GM20431 (cell line): ENCODE measurements around the gene RAC3.
"Not testable (repeated sequence)": the region's sequence is repeated elsewhere in the genome, so short reads cannot be mapped to it uniquely, and the experiment has no call there.

Experiments used
- in situ Hi-C: fragments of 300-500 bp; cut with MseI, MboI; formaldehyde crosslinking; loops from one replicate; pipeline ENCODE4 v1.15.0; 2020; ENCODE audit warnings: low sequenced_read_pairs; ENCODE audit not compliant: unreplicated experiment

The RAC3 gene

DNA sequence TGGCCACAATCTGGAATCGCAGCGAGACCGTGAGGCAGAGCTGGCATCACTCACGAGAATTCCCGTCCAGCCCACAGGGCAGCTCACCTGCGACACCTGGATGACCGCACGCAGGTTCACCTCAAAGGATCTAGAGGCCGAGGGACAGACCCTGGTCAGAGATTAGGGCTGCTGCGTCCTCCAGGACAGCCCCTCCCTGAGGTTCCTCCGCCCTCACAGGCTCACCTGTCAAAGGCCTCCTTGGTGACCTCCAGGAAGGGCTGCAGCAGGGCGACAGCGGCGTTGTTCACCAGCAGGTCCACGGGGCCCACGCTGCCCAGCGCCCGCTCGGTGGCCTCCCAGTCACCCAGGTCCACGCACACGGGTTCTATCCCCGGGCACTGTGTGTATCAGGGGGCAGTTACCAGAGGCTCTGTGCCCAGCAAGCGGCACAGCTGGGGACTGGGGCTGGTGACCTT lies 5.2 kb downstream of the RAC3 start:
- in situ Hi-C loops = no loop called here

DNA sequence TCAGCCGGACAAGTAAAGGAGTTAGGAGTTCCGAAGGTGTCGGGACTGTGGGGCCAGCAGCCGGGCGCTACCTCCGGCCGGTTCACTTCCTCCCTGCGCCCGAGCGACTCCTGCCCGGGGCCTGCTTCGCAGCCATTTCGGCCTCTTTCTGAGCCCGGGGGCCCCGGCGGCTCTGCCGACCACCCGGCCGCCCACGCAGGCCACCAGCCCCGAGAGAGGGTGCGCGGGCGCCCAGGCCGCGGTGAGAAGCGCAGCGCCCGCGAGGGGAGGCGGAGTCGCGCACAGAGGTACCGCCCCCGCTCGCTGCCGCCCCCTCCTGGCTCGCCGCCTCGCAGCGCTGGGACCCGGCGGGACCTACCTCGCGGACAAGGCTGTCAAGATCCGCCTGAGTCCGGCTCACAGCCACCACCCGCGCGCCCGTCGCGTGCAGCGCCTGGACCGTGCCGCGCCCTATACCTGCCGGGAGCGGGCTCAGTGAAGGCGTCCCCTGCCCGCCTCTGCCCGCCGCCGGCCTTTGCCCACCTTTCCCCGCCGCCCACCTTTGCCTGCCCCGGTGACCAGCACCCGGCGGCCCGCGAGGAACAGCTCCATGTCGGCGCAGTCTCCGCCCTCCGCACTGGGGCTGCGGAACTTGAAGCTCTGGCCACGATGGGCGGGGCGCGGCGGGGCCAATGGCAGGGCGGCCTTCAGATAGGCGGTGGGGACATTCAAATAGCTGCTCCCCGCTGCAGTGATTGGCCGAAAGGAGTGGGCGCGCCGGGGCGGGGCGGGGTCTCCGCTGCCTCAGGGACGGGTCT lies 5.8 kb downstream of the RAC3 start, which contains the start of gene DCXR:
TSS of gene DCXR (minus strand) at position 606 of the 797 bp plus-strand sequence. CDS start at position 591, 15 bp downstream.
- in situ Hi-C loops = no loop called here

DNA sequence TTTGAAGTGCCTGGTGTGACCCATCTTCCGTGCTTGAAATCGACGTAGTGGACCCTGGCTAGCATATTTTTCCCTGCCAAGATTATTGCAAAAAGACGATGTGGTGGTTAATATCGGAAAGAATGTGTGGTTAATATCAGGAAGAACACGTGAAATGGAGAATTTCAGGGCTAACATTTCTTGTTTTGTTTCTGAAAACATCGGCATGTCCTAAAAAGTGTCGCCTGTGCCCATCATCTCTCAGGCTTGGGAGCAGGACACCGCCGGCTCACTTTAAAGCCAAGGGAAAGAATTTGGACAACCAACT lies 6.4 kb downstream of the RAC3 start:
- in situ Hi-C loops = no loop called here

DNA sequence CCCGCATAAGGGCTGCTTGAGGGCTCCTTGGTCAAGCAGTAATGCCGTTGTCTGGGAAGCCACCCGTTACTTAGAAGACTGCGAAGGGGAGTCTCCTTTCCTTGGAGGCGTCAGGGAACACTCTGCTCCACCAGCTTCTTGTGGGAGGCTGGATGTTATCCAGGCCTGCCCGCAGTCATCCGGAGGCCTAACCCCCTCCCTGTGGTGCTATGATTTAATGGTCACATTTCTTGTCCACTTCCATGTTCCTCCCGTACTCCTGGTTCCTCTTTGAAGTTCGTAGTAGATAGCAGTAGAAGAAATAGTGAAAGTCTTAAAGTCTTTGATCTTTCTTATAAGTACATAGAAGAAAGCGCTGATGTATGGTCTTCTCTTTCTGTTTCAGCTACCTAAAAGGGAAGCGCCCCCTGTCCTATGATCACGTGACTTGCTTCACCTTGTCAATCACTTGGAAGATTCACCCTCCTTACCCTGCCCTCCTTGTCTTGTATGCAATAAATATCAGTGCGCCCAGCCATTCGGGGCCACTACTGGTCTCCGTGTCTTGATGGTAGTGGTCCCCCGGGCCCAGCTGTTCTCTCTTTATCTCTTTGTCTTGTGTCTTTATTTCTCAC lies 7.4 kb downstream of the RAC3 start:
- in situ Hi-C loops = not testable (repeated sequence)

DNA sequence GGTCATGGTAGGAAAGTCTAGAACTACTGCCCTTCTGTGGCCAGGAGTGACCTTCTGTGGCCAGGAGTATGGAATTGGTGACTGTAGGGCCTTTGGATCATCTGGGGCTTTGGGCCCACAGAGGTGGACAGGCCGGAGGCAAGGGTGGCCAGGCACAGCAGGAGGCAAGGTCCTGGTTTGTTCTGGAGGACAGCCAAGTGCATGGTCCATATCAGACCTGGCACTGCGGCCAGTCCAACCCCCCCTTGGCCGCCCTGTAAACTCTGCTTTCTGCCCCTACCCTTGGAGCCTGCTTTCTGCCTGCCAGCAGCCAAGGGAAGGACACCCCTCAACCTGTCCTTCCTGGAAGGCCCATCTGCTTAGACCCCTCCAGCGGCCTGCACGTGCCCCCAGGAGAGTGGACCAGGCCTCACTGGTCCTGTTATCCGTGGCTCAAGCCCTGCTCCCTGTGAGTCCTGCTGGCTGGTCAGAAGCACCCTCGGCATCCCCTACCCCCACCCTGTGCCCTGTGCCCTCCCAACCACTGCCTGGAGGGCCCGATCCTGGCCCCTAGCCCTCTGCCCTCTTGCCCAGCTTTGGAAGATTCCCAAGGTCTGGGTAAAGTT lies 8.3 kb downstream of the RAC3 start:
- in situ Hi-C loops = no loop called here

DNA sequence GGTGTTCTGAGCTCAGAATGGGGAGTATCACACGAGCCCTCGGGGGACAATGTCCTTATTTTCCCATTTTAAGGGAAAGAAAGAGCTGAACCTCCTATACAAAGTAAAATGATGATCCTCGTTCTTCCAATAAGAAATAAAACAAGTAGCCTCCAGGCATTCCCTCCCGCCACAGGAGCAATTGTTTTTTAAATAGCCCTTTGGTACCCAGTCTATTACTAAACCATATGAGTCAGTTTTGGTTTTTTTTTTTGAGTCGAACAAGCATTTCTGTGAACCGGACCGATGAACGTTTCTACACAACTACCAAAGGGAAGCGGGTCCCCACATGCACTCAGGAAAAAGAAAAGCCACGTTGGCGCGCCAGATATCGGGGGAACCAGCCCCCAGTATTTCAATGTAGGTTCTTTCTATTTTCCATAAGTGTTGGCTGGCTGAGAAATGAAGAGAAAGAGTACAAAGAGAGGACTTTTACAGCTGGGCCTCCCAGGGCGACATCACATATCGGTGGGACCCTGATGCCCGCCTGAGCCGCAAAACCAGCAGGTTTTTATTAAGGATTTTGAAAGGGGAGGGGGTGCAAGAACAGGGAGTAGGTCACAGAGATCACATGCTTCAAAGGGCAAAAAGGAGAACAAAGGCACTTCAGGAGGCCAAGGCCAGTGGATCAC lies 9.8 kb downstream of the RAC3 start:
- in situ Hi-C loops = no loop called here

DNA sequence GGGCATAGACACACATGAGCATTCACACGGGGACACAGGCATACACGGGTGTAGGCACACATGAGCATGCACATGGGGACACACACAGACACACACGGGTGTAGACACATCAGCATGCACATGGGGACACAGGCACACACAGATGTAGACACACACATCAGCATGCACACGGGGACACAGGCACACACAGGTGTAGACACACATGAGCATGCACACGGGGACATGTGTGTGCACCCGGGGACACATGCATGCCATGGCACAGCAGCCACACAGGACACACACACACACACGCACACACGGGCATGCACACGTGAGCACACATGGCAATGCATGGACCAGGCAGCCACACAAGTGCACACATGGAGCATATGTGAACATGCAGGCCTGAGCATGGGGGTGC lies 11.2 kb downstream of the RAC3 start:
- in situ Hi-C loops = no loop called here

DNA sequence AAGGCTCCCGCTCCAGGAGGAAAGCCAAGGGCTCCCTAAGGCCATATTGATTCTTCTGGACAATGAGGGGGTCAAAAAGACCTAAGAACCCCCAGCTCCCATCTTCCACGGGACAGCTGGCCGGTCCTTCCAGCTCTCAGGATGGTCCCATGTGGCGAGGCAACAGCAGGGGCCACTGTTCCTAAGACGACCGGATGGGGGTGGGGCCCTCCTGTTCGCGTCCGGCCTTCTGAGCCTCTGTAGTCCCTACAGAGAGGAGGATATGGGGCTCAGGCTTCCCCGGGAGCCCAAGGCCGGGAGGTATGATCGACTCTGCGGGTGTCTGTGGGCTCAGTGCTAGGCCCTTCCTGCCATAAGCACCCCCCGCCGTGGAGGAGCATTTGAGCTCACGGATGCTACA lies 12.0 kb downstream of the RAC3 start:
- in situ Hi-C loops = no loop called here

DNA sequence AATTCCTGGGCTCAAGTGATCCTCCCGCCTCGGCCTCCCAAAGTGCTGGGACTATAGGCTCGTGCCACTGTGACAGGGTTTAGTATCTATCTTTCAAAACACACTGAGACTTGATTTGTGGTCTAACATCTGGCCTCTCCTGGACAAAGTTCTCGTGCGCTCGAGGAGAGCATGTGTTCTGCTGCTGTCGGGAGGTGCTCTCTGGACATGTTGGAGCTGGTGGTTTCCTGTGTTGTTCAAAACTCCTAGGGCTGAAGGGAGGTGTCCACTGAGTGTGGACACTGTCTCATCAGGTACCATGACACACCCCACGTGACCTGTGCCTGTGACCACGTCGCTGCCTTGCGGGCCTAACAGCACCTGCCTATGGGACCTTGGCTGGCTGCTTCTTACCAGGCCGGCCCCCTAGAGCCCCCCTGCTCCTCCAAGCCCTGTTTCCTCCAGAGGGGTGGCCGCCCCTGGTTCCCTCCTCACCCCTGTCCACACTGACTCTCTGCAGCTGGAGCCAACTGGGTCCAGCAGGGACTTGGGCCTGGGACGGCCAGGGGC lies 14.5 kb downstream of the RAC3 start:
- in situ Hi-C loops = no loop called here

DNA sequence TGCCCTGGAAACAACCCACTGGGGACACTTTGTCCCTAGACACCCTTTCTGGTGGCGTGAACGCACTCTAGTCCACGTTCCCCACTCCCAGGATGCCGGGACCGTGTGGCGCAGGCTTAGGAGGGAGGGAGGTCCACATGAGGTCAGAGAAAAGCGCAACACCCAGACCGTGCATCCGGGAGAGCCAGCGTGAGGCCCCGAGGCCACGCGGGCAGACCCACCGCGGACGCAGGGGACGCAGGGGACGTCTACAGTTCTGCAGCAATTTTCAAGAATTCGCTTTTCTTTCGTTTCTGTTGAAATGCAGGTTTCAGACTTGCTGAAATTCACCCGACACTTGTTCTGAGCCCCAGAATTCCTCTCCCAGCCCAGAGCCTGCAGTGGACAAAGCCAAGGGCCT lies 15.4 kb downstream of the RAC3 start:
- in situ Hi-C loops = no loop called here

DNA sequence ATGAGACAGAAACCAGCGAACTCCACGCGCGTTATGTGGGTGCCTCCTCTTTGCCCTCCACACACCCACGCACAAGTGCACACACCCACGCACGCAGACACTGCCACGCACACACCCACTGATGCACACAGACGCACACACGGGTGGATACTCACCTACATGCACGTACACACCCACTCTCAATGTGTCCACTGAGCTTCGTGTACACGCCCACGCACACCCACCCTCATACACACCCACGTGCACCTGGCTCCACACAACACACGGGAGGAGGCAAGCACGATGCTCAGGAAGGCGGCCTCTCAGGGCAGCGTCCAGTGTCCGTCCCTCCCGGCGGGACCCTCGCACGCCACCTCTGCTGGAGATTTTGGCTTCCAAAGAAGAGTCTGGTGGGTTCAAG lies 15.9 kb downstream of the RAC3 start:
- in situ Hi-C loops = no loop called here

DNA sequence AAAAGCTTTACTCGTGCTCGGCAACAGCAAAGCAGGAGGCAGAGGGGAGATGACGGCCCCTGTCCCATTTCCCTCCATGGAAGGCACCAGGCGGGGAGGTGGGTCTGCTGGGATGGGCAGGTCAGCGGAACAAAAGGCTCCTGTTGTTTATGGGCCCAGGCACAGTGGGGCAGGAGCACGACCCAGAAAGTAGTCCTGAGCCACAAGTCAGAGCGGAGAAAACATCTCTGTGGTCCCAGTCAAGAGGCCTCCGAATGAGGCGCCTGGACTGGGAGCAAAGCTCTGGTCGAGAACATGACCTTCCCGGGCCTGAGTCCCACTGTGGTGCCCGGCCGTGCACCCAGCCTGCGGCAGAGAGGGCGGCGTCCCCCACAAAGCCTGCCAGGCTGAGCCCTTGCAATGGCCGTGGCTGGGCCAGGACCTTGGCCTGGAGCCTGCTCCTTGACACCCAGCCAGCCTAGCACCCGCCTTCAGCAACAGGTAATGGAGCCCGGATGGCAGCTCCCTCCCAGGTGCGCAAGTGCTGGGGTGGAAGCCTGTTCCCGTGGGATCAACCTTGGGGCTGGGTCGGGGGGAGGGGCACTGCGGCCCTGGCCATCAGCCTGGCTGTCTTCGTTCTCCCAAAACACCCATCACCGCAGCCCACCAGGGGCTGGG lies 16.6 kb downstream of the RAC3 start:
- in situ Hi-C loops = no loop called here

DNA sequence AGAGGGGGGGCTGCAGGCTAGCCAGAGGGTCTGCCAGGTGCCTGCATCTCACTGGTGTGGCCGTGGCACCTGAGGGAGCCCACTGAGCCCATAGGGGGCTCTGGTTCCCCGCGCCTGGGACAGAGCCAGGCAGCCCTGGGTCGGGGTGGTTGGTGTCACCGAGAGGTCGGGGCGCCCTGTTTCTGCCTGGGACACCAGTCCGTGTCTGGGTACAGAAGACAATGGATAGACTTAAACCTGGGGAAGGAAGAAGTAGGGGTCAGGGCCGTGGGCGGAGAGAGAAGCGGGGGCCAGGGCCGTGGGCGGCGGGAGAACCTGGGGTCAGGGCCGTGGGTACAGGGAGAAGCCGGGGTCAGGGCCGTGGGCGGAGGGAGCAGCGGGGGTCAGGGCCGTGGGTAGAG lies 17.1 kb downstream of the RAC3 start:
- in situ Hi-C loops = no loop called here

DNA sequence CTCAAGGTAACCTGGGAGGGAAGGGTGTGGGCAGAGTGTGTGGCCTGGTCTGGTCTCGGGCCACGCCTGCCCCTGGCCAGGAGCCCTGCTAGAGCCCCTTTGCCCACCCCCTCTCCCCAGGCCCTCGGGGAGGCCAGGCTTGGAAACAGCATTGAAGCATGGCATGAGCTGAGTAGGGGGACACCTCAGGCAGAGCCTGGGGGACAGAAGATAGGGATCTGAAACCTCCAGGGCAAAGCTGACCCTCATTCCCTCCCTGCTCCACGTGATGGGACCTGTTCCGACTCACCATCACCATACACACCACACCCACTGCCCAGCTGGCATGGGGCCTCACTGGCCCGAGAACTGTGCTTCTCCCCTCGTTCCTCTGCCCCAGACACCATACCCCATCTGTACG lies 17.6 kb downstream of the RAC3 start:
- in situ Hi-C loops = no loop called here

DNA sequence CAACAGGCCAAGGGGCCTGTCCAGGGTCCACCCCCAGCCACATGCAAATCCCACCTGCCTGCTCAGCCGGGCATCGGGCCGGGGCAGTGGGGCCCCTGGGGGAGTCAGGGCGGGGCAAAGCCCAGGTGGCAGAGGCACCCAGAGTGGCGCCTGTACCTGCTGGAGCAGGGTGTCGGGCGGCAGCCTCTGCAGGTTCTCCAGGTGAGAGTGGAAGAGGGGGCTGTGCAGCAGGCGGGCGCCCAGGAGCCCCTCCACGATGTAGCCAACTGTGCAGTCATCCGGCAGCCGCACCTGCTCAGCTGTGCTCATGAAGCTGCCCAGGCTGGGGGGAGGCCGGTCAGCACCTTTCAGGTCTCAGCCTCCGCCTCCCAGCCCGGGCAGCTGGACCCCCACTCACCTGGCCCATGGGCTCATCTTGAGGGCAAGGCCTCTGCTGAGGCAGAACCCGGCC lies 18.1 kb downstream of the RAC3 start:
- in situ Hi-C loops = no loop called here

DNA sequence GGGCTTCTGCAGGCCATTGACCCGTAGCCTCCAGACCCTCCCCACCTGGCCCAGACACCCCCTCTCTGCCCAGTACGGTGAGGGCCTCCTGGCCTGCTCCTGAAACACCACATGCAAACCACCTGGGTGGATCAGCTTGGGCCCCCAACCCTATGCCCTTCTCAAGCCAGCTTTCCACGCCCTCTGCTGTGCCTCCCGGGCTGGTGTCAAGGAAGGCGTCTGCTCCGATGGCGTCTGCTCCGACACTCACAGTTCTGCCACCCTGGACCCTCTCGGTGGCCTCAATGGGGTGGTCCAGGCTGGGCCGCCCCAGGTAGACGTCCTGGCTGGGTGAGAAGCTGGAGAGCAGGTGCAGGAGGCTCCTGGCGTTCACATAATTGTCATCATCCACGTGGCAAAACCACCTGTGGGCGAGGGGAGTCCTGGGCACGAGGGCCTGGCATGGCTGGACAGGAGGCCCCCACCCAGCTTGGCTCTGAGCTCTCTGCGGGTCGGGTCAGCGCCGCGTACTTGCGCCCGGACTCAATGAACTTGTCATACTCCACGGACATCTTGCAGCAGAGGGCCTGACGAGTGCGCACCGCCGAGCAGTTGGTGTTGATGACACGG lies 18.8 kb downstream of the RAC3 start:
- in situ Hi-C loops = no loop called here

DNA sequence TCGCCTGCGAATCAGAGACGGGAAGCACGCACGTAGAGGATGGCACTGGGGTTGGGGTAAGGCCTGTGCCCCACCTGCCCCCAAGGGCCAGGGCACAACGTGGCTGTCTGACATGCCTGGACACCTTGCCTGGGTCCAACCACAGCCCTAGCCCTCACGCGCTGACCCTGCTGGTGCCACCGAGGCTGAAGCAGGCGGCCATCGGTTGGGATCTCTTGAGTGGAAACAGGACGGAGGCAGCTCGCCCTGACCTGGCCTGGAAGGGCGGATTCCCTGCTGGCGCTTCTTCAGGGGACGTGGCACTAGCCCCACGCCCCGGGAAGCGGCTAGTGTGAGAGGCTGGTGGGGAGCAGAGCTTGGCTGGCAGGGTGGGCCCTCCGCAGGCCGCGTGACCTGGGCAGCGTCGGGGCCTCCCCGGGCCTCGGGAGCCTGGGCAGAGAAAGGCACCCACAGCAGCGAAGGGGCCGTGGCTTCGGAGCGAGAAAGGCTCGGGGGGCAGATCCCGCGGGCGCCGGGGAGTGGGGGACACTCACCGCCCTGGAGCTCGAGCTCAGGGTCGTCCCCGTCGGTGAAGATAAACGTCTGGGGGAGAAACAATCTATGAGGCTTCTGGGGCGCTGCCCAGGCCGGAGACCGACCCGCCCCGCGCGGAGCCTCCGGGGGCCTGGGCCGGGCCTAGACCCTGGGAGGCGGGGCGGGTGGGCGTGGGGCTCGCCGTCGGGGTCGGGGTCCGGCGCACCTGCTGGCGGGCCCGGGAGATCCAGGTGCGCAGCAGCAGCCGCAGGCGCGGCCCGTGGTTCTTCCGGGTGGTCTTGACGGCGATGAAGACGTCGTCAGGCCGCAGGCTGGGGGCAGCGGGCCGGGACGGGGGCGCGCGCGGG lies 19.5 kb downstream of the RAC3 start:
- in situ Hi-C loops = no loop called here

DNA sequence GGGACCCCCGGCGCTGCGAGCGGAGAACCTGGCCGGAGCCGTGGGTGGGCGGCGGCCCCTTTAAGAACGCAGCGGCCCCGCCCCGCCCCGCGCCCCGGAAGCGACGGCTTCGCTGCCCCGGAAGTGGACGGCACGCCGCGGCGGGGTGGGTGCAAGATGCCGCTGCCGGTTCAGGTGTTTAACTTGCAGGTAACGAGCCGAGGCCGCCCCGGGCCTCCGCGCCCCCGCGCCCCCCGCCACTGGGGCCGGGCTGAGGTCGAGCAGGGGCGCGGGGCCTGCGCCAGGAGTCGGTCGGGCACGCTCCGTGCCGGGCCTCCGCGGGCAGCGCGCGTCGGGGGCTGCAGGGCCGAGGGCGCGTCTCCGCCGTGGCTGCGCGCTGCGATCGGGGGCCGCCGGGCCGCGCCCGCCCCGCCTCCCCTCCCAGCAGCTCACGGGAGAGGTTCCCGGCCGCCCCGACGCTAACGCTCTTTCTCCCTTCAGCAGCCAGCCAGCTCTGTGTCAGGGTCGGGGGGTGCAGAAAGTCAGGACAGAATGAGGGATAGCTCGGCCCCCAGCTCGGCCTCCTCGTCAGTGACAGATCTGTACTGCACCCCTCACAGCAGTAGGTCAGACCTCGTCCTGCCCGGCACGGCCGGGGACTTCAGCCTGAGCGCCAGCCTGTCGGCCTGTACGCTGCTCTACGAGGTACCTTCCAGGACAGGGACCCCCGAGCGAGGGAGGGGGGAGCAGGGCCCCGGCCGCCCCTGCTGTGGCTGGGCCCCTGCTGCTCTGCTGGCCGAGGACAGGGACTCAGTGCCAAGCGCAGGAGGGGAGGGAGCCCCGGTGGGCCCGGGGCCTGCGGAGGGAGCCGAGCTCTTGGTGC lies 20.5 kb downstream of the RAC3 start, which contains the start of the genes GPS1 and RFNG:
TSS of gene GPS1 (plus strand) at position 123 of the 862 bp plus-strand sequence. CDS start at position 157, 34 bp downstream.
TSS of gene RFNG (minus strand) at position 36 of the 862 bp plus-strand sequence. CDS start 45 bp downstream, outside the sequence.
- in situ Hi-C loops = no loop called here
